ENCODE data around the gene NFATC2.

- TF ChIP-seq, protein P1, sequence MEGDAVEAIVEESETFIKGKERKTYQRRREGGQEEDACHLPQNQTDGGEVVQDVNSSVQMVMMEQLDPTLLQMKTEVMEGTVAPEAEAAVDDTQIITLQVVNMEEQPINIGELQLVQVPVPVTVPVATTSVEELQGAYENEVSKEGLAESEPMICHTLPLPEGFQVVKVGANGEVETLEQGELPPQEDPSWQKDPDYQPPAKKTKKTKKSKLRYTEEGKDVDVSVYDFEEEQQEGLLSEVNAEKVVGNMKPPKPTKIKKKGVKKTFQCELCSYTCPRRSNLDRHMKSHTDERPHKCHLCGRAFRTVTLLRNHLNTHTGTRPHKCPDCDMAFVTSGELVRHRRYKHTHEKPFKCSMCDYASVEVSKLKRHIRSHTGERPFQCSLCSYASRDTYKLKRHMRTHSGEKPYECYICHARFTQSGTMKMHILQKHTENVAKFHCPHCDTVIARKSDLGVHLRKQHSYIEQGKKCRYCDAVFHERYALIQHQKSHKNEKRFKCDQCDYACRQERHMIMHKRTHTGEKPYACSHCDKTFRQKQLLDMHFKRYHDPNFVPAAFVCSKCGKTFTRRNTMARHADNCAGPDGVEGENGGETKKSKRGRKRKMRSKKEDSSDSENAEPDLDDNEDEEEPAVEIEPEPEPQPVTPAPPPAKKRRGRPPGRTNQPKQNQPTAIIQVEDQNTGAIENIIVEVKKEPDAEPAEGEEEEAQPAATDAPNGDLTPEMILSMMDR (IDR thresholded peaks at IDR 0.05; ENCODE audit: low read depth, low read length), result no peak
- no peak for TF ChIP-seq EZH2phosphoT487 (IDR thresholded peaks at IDR 0.05; ENCODE audit: low read depth)
Observed at GRCh38 chr20:51340451-51340840, 202.1 kb downstream of the NFATC2 start.

Measured in OCI-LY3 (cell line).